HG03432 (cell line): ENCODE measurements around the gene ZCCHC7.
"Not testable (repeated sequence)": the region's sequence is repeated elsewhere in the genome, so short reads cannot be mapped to it uniquely, and the experiment has no call there.

Experiments
- ATAC-seq: cut with Tn5 transposase; IDR thresholded peaks from one replicate; pipeline ENCODE4 v1.9.1; 2021; ENCODE audit warnings: mild to moderate bottlenecking, moderate library complexity; ENCODE audit not compliant: unreplicated experiment

Gene ZCCHC7

DNA sequence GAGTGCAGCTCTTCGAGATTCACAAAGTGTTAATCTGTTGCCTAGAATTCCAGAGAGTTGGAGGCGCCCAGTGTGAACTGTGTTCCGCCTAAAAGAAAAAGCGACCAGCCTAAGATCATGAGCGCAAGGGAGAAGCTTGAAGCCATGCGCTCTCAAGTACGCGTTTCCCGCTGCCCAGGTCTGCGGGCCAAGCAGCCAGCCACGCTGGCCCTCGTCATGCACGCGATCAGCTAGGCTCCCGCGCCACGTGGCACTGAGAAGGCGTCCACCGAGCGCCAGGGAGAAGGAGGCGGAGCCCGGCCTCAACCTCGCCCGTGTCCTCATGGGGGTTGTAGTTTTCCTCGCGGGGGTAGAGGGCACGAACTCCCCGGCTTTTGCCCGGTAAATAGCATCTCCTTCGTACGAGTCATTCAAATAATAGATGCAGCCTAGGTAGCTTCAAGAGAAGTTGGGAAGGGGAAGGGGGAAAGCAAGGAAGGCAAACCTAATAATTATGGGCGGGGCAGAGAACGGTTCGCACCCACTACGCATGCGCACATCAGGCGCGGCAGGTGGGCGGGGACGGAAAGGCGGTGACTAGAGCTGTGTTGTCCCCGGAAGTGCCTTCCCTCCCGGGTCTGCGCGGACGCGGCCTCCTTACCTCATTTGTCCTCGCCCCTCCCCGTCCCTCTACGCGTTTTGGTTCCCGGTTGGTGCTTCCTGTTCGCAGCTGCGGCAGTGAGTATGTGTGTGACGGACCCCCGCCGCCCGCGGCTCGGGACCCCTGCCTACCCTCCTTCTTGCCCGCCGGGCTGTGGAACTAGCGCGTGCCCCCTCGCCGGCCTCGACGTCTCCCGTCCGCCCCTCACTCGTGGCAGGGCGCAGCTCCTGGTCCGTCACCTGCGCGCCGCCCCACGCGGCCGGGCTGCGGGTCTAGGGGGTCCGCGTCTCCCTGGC lies at the start of gene ZCCHC7:
ZCCHC7 (plus strand) TSS at position 668 of the 936 bp plus-strand sequence.
- ATAC-seq = peak; percentile 96

DNA sequence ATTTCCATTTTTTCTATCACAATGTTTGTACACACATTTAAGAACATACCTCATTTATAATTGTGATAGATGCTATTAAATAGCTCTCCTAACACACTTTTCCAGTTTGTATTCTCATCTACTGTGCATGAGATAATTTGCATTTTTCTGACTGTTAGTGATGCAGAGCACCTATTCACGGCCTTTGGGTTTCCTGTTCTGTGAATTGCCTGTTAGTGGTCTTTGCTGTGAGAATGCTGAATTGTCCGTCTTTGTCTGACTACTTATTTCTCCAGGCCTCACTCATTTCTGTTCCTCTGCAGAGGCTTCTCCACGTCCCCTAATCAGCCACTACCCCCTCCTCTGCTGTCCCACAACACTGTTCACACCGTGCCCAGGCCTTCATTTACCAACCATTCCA lies 45.6 kb upstream of the ZCCHC7 start:
- ATAC-seq = peak; percentile 46

DNA sequence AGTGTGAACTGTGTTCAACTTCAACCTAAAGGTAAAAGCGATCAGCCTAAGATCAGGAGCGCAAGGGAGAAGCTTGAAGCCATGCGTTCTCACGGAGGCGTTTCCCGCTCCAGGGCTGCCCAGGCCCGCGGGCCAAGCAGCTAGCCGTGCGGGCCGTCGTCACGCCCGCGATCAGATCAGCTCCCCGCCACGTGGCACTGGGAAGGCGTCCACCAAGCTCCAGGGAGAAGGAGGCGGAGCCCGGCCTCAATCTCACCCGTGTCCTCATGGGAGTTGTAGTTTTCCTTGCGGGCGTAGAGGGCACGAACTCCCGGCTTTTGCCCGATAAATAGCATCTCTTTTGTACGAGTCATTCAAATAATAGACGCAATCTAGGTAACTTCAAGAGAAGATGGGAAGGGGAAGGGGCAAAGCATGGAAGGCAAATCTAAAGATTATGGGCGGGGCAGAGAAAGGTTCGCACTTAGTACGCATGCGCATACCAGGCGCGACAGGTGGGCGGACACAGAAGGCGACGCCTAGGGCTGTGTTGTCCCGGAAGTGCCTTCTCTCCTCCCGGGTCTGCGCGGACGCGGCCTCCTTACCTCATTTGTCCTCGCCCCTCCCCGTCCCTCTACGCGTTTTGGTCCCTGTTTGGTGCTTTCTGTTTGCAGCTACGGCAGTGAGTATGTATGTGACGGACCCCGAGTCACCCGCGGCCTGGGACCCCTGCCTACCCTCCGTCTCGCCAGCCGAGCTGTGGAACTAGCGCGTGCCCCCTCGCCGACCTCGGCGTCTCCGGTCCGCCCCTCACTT lies 40.8 kb upstream of the ZCCHC7 start:
- ATAC-seq = peak; percentile 87

GRCh38 chr9:37080165-37080628 lies 40.2 kb upstream of the ZCCHC7 start:
- peak; percentile 23 for ATAC-seq

DNA sequence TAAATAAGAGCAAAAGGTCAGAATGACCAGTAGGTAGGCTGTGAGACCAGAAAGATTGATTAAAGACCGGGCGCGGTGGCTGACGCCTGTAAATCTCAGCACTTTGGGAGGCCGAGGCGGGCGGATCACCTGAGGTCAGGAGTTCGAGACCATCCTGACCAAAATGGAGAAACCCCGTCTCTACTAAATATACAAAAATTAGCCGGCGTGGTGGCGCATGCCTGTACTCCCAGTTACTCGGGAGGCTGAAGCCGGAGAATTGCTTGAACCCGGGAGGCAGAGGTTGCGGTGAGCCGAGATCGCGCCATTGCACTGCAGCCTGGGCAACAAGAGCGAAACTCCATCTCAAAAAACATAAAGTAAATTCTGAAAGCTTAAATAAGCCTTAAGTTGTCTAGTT lies 38.9 kb upstream of the ZCCHC7 start:
- not testable (repeated sequence) for ATAC-seq

GRCh38 chr9:37082214-37082765 lies 38.1 kb upstream of the ZCCHC7 start:
- no peak for ATAC-seq

- no peak for ATAC-seq
These were observed 36.7 kb upstream of the ZCCHC7 start for GRCh38 chr9:37083654-37084053.

GRCh38 chr9:37085233-37085632 lies 35.1 kb upstream of the ZCCHC7 start:
- no peak for ATAC-seq

DNA sequence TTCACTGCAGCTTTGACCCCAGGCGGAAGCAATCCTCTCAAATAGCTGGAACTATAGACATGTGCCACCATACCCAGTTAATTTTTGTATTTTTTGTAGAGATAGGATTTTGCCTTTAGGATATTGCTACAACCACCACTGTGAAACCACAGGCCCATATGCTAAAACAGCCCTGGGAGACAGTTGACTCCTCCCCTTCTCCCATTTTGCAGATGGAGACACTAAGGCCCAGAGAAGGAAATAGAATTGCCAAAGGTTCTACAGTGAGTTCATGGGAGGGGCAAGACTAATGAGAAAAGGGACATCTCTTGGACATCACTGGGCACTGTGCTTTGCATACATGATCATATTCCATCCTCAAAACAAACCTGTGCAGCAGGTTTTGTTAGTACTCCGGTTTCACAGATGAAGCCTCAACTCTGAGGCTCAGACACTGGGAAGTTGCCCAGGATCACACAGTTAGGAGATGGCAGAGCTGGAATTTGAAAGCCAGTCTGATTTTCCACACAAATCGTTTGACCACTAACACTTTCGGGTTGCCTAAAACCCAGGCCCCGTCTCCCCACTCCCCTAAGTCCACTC lies 27.6 kb upstream of the ZCCHC7 start:
- not testable (repeated sequence) for ATAC-seq

DNA sequence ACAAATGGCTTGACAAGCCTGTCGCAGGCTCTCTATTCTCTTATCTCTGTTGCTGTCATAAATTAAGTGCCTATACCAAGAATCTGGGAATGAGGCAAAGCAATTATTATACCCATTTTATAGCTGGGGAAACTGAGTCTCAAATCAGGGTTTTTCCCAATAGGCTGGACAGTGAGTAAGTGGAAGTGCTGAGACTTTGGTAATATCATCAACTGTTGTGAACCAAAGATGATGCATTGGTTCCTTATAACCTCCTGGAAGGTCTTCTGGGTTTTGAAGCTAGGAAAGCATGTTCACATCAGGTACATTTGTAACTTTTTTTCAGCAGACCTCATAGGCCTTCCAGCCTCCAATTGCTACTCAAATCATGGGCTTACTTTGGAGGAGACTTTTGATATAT lies 25.6 kb upstream of the ZCCHC7 start:
- ATAC-seq = no peak

GRCh38 chr9:37096628-37097027 lies 23.7 kb upstream of the ZCCHC7 start:
- ATAC-seq = no peak

- ATAC-seq = no peak
These were observed 23.1 kb upstream of the ZCCHC7 start for GRCh38 chr9:37097294-37097693.

- ATAC-seq = no peak
These were observed 20.0 kb upstream of the ZCCHC7 start for GRCh38 chr9:37100327-37100726.

DNA sequence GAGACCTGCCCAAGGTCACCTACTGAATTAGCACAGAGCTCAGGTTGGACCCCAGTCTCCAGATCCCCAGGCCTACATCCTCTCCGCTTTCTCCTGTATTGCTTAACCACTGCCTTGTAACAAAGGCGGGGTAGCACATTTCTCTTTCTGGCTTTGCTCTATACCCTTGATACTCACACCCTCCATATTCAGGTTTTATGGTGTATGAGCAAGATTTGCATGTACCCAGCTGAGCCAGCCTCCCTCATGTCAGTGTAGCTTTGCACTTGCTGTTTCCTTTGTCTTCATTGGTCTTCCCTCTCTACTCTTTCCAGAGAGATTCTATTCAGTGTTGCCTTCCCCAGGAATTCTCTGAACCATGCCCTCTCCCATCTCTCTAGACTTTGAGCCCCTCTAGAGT lies 19.6 kb upstream of the ZCCHC7 start:
- no peak for ATAC-seq

DNA sequence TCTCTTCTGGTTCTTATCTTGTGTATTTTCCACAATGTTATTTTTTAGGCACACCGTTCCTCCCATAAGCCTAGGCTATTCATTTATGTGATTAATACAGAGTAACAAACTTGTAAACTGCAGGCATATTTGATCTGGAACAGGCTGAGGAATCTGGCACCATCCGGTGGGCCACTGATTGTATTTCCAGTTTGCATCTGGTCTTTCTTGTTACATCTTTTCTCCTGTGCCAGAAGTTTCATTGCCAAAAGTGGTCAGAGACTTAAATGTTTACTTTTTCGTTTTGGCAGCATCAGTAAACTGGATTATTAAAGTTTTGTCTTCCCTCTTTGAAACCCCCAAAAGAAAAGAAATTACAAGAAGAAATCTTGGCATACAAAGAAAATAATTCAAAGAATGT lies 17.9 kb upstream of the ZCCHC7 start:
- ATAC-seq = no peak

DNA sequence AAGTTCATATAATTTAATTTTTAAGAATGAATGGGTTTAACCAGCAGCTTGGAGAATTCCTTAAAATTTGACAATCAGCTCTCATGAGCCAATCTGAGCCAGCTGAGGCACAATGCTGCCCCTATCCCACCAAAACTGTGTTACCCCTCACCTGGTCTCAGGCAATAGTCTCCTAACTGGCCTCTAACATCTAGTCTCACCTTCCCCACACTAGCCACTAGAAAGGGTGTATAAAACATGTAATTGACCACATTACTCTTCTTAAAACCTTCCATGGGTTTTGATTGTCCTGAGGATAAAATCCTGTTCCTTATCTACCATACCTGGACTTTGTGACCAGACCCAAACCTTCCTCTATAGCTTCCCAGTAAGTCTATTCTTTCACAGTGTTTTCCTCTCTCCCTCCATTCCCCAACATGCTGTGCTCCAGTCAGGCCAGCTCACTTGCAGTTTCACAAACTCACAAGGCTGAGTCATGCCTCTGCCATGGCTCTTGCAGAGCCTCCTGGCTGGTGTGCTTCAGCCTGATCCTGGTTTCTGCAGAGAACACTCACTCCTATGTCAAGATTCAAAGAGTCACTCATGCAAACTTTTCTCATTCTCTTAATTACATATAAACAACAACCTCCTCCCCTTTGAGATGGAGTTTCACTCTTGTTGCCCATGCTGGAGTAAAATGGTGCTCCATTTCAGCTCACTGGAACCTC lies 16.0 kb upstream of the ZCCHC7 start:
- ATAC-seq = no peak

- no peak for ATAC-seq
These were observed 15.1 kb upstream of the ZCCHC7 start for GRCh38 chr9:37105234-37105633.

- ATAC-seq = no peak
These were observed 12.7 kb upstream of the ZCCHC7 start for GRCh38 chr9:37107701-37108100.

GRCh38 chr9:37114442-37114841 lies 5.9 kb upstream of the ZCCHC7 start:
- not testable (repeated sequence) for ATAC-seq

DNA sequence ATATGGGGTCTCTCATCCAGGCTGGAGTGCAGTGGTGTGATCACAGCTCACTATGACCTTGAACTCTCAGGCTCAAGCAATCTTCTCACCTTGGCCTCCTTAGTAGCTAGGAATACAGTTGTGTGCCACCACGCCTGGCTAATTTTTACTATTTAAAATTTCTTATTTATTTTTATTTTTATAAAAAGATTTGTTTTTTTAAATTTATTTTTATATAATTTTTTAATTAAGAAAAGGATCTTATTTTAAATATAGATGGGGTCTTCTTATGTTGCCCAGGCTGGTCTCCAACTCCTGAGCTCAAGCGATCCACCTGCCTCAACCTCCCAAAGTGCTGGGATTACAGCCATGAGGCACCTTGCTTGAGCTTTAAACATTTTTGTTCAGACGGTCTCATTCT lies 2.4 kb upstream of the ZCCHC7 start:
- no peak for ATAC-seq
